Measurements from ENCODE around the gene GBP4.

DNA sequence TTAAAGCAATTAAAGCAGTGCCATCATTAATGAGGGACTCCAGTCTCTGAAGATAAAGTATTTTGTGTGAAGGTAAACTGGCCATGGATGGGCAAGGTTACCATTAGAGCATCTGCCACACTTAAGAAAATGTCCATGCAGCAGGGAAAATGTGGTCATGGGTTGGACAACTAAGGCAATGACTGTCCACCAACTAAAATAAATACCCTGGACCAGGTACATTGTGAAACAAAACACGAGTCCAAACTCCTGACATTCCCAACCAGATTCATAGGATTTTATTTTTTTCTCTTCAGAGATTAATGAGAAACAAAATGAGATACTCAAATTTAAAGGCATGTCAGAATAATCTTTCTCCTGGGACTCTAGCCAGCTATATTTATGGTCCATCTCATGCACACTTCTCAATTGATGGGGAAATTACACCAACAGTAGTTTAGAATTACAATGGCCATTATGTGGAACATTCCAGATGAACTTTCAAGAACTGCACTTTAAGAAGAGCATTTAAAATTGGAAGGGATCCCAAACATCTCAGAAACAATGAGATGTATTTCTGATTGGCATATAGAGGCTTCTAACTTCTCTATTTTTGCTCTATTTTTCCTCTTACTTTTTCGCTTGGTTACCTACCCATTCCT lies 31.0 kb downstream of the GBP4 start:
- TF ChIP-seq POLR2A (IDR thresholded peaks at IDR 0.05; ENCODE audit: low read depth, low read length), result no peak
- no peak for TF ChIP-seq TAF1 (IDR thresholded peaks at IDR 0.05; ENCODE audit: low read depth, low read length)

Data from GM12891 (cell line).